Measurements from ENCODE around the gene MLLT1. TPM values are rescaled to one million over a fixed set of nuclear protein-coding genes. Genes with fewer than 3 reads are reported as not detected.

The MLLT1 gene
- total RNA-seq, 1 donor from 2014 or later = 25.5 TPM

DNA sequence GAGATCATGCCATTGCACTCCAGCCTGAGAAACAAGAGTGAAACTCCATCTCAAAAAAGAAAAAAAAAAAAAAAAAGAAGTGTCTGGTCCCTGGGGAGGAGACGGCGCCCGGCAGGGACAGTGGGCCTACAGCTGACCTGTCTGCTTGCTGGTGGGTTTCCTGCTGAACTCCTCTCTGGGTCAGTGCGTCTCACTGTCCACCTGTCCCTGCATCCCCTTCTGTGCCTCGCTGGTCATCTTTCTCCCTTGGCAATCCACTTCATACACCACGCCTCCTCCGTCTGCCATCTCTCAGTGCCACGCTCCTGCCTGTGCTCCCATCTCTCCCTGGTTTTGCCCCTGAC lies 80.9 kb downstream of the MLLT1 start:
- no peak for DNase-seq (ENCODE audit: extremely low spot score in 2 of 2)
- intact Hi-C loops (cut with DNase I) = no loop called here
- H3K27ac ChIP-seq = no peak overlapping the region
- H3K27me3 ChIP-seq = no peaks in the 10 kb centered on the region
- TF ChIP-seq, protein P1, sequence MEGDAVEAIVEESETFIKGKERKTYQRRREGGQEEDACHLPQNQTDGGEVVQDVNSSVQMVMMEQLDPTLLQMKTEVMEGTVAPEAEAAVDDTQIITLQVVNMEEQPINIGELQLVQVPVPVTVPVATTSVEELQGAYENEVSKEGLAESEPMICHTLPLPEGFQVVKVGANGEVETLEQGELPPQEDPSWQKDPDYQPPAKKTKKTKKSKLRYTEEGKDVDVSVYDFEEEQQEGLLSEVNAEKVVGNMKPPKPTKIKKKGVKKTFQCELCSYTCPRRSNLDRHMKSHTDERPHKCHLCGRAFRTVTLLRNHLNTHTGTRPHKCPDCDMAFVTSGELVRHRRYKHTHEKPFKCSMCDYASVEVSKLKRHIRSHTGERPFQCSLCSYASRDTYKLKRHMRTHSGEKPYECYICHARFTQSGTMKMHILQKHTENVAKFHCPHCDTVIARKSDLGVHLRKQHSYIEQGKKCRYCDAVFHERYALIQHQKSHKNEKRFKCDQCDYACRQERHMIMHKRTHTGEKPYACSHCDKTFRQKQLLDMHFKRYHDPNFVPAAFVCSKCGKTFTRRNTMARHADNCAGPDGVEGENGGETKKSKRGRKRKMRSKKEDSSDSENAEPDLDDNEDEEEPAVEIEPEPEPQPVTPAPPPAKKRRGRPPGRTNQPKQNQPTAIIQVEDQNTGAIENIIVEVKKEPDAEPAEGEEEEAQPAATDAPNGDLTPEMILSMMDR (IDR thresholded peaks at IDR 0.05) = no peak
- TF ChIP-seq POLR2A (IDR thresholded peaks at IDR 0.05) (no peak), POLR2AphosphoS5 (IDR thresholded peaks at IDR 0.05; ENCODE audit: insufficient read depth in 1 of 2, low read depth in 1 of 2) (no peak)
- peak overlapping the region; percentile 63 to 84 for H3K4me3 ChIP-seq
- H3K36me3 ChIP-seq = no peaks in the 10 kb centered on the region
- no peaks in the 10 kb centered on the region for H3K9me3 ChIP-seq
- H3K4me1 ChIP-seq = peaks cover 17% of the 10 kb centered on the region

DNA sequence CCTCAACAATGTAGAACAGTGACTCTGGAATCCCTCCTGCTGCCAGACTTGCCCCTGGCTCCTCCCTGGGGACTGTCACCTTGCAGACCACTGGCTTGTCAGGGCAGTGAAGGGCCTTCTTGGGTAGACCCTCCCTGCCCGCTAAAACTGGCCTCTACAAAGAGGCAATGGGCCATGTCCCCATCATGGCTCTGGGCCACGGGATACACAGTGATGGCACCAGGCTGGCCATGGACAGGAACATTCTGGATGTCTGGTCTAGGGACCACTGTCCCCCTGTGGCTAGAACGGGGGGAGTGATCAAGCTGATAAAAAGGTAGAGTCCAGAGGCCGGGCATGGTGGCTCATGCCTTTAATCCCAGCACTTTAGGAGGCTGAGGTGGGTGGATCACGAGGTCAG lies 83.4 kb downstream of the MLLT1 start:
- no peak for DNase-seq (ENCODE audit: extremely low spot score in 2 of 2)
- Histone ChIP-seq H3K4me1 (peaks cover 17% of the 10 kb centered on the region), H3K27me3 (no peaks in the 10 kb centered on the region), H3K9me3 (no peaks in the 10 kb centered on the region), H3K36me3 (no peaks in the 10 kb centered on the region), H3K4me3 (no peak overlapping the region), H3K27ac (no peak overlapping the region)
- TF ChIP-seq POLR2A (IDR thresholded peaks at IDR 0.05) = no peak
- no peak for TF ChIP-seq POLR2AphosphoS5 (IDR thresholded peaks at IDR 0.05; ENCODE audit: insufficient read depth in 1 of 2, low read depth in 1 of 2)
- TF ChIP-seq, protein P1 (IDR thresholded peaks at IDR 0.05) = no peak
- intact Hi-C loops (cut with DNase I) = no loop called here

DNA sequence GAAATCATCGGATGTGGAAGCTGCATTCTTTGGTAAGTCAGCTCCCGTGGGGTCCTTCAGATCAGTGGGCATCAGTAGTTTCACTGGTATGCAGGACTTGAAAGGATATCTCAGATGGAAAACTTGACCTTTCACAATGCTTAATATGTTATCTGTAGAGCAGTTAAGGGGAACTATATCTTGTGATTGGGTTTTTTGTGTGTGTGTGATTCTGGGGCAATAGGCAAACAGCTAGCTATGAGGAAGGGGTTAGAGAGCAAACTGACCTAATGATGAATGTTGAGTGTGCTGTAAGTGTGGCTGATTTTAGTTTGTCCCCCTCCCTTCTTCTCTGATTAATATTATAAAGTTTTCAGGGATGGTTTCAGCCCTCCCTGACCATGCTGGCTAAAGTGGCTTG lies 91.0 kb downstream of the MLLT1 start:
- Histone ChIP-seq H3K27ac (no peak overlapping the region), H3K27me3 (no peaks in the 10 kb centered on the region), H3K4me3 (no peak overlapping the region), H3K9me3 (no peaks in the 10 kb centered on the region), H3K4me1 (no peaks in the 10 kb centered on the region), H3K36me3 (no peaks in the 10 kb centered on the region)
- intact Hi-C loops (cut with DNase I) = no loop called here
- no peak for DNase-seq (ENCODE audit: extremely low spot score in 2 of 2)
- TF ChIP-seq POLR2A (IDR thresholded peaks at IDR 0.05) (no peak), POLR2AphosphoS5 (IDR thresholded peaks at IDR 0.05; ENCODE audit: insufficient read depth in 1 of 2, low read depth in 1 of 2) (no peak)
- TF ChIP-seq, protein P1 (IDR thresholded peaks at IDR 0.05) = no peak

DNA sequence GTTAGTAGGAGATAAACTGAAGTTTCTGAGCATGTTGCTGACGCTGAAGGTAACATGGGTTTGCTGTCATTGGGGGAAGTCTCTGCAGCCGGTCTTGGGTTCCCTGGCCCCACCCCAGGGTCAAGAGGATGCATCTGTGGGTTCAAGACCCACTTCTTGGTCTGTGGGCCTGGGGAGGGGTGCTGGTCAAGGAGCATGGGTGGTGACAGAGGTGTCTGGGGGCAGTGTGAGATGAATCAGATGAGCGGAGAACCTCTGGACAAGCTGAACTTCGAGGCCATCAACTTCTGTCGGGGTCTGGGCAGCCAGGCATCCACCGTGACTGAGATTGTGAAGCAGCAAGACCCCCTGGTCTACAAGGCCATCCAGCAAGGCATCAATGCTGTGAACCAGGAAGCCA lies 92.4 kb downstream of the MLLT1 start:
- Histone ChIP-seq H3K36me3 (no peaks in the 10 kb centered on the region), H3K27me3 (no peaks in the 10 kb centered on the region), H3K4me3 (no peak overlapping the region), H3K27ac (no peak overlapping the region), H3K9me3 (no peaks in the 10 kb centered on the region), H3K4me1 (no peaks in the 10 kb centered on the region)
- DNase-seq (ENCODE audit: extremely low spot score in 2 of 2) = no peak
- TF ChIP-seq, protein P1 (IDR thresholded peaks at IDR 0.05) = no peak
- TF ChIP-seq POLR2AphosphoS5 (IDR thresholded peaks at IDR 0.05; ENCODE audit: insufficient read depth in 1 of 2, low read depth in 1 of 2) (no peak), POLR2A (IDR thresholded peaks at IDR 0.05) (no peak)
- intact Hi-C loops (cut with DNase I) = no loop called here

DNA sequence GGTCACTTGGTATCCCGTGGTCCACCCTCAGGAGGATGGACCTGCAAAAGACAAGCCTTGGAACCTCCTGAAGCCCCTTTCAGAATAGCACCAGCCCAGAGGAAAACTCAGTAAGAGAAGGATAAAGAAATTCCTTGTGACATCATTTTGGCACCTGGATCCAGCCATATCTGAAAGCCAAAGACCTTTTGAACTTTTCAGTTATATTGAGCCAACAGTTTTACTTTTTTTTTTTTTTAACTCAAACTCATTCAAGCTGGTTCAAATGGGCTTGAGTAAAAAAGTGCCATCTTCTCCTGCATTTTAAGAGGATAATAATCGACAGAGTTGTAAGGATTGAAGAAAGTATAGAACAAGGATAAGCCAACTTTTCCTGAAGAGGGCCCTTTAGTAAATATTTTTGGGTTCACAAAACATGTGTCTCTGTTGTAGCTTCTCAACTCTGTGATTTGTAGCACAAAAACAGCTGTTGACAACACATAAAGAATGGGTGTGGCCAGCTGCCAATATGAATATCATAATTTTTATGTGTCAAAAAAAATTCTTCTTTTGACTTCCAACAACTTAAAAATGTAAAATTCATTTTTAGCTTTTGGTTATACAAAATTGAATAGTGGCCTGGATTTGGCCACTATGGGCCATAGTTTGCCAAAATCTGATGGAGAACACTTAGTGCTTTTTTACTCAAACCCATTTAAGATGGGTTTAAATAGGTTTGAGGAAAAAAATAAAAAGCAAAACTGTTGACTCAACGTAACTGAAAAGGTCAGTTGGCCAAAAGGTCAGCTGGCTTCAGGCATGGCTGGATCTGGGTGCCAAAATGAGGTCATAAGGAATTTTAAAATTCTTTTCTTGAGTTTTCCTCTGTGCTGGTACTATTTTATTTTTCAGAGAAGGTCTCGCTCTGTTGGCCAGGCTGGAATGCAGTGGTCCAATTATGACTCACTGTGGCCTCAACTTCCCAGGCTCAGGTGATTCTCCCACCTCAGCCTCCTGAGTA lies 93.6 kb downstream of the MLLT1 start:
- H3K27ac ChIP-seq = no peak overlapping the region
- no peak for DNase-seq (ENCODE audit: extremely low spot score in 2 of 2)

More for the DNA sequence above, 93.6 kb downstream of the MLLT1 start:
- Histone ChIP-seq H3K36me3 (no peaks in the 10 kb centered on the region), H3K4me3 (no peak overlapping the region), H3K4me1 (no peaks in the 10 kb centered on the region), H3K27me3 (no peaks in the 10 kb centered on the region), H3K9me3 (no peaks in the 10 kb centered on the region)
- intact Hi-C loops (cut with DNase I) = no loop called here
- TF ChIP-seq POLR2A (IDR thresholded peaks at IDR 0.05) (no peak), POLR2AphosphoS5 (IDR thresholded peaks at IDR 0.05; ENCODE audit: insufficient read depth in 1 of 2, low read depth in 1 of 2) (peak in 1 of 2 donors; percentile 6)
- TF ChIP-seq, protein P1 (IDR thresholded peaks at IDR 0.05) = no peak

Measured in vagina (tissue), 2 donors.